GM21576 (cell line): ENCODE data around the gene PAF1.

ENCODE experiments used
- ATAC-seq: cut with Tn5 transposase; IDR thresholded peaks from one replicate; pipeline ENCODE4 v1.9.1; 2021; ENCODE audit warnings: mild to moderate bottlenecking, moderate library complexity; ENCODE audit not compliant: unreplicated experiment

PAF1 gene

DNA sequence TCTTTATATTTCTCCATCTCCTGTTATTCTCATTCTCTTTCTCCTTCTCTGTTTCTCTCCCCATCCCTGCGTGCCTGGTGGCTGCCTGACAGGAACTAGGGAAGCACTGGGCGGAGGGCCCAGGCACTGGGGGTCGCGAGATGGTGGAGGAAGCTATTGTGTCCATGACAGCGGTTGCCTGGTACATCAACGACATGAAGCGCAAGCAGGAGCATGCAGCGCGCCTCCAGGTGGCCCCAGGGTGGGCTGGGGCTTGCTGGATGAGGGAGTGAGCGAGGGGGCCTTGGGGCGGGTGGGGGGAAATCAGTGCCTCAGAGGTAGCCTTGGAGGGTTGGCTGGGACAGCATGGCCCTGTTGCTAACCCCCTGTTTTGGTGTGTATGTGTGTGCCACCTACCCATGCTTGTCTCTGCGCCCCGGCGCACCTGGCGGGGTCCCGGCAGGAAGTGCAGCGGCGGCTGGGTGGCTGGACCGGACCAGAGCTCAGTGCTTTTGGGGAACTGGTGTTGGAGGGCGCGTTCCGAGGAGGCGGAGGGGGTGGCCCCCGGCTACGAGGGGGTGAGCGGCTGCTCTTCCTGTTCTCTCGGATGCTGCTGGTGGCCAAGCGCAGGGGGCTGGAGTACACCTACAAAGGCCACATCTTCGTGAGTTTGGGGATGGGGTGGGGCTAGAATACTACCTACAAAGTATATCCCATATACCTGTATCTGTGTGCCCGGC is 26.7 kb upstream of the PAF1 start:
- ATAC-seq: no peak

DNA sequence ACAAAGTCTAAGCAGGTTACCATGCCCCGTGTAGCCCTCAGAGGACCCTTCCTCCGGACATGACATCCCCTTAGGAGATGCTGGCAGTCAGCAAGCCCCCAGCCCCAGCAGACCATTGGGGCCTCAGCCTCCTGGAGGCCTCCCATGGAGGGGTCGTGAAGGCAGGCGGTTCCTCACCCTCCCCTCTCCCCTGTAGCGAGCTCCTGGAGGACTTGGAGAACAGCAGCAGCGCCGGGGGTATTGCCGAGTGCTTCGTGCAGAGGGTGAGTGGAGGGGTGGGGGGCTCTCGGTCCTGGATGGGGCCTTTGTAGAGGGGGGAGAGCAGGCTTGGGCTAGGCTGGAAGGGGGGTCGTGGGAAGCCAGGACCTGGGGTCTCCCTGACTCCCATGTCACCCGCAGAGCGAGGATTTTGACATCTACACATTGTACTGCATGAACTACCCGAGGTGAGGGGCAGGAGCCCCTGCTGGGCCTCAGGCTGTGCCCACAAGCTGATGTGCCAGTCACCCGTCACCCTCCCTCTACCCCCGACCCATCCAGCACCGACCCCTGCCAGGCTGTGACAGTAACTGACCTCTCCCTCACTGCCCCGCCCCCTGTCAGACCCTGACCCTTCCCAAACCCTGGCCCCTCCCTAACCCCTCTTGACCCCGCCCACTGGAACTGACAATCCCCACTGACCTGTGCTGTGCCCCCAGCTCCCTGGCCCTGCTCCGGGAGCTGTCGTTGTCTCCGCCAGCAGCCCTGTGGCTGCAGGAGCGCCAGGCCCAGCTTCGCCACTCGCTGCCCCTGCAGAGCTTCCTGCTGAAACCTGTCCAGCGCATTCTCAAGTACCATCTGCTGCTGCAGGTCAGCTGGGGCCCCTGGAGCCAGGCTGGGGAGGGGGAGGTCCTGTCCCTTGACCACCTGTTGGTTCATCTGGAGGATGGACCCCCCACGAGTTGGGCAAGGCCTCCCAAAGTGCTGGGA is 25.5 kb upstream of the PAF1 start:
- no peak for ATAC-seq

DNA sequence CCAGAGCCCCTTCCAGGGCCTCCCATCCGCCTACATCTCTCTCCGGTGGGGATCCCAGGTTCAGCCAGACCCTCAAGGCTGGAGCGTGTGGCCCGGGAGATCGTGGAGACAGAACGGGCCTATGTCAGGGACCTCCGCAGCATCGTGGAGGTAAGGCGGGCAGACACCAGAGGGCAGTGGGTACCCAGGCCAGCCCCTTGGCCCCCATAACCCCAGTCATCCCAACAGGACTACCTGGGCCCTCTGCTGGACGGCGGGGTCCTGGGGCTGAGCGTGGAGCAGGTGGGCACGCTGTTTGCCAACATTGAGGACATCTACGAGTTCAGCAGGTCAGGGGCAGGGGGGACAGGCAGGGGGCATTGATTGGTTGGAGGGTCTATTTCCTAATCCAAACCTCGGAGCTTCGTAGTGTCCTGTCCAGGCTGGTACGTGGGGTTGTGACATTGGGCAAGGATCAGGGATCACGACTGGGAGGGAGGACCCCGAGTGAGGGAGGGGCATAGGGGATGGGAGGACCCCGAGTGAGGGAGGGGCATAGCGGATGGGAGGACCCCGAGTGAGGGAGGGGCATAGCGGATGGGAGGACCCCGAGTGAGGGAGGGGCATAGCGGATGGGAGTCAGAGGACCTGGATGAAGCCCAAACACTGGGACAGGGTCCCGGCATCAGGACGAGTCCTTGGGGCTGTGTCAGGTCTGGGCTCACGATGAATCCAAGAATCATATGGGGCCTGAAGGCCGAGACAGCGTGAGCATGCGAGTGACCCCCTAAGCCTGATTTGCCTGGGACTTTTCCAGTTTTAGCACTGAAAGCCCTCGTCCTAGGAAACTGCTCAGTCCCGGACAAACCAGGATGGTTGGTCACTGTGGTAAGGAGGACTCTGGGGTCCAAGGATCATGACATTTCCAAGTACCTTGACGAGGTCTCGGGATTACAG is 24.5 kb upstream of the PAF1 start:
- no peak for ATAC-seq

DNA sequence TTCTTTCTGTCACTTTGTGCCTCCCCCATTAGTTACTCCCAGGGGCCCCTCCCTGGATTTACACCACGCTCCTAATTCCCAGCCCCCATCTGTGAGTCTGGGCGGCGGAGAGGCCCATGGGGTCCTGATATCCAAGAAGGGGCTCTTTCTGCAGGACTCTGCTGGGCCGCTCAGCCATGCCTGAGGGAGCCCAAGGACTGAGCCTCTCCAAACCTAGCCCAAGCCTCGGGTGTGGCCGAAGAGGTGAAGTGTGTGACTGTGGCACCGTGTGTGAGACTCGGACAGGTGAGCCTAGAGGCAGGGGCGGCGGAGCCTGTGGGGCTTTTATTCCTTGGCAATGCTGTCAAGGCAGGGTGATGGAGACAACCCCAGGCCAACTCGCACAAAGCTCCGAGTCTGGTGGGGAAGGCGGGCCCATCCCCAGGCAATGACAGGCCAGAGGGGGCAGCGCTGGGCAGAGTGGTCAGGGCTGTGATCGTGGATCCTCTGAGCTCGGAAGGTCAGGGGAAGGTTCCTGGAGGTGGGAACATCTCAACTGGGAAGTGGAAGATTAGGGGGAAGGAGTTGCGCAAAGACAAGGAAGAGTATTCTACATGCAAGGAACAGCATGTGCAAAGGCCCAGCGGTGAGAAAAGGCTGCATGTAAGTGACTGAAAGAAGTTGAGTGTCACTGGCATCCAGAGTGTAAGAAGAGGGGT is 23.2 kb upstream of the PAF1 start:
- ATAC-seq: no peak

DNA sequence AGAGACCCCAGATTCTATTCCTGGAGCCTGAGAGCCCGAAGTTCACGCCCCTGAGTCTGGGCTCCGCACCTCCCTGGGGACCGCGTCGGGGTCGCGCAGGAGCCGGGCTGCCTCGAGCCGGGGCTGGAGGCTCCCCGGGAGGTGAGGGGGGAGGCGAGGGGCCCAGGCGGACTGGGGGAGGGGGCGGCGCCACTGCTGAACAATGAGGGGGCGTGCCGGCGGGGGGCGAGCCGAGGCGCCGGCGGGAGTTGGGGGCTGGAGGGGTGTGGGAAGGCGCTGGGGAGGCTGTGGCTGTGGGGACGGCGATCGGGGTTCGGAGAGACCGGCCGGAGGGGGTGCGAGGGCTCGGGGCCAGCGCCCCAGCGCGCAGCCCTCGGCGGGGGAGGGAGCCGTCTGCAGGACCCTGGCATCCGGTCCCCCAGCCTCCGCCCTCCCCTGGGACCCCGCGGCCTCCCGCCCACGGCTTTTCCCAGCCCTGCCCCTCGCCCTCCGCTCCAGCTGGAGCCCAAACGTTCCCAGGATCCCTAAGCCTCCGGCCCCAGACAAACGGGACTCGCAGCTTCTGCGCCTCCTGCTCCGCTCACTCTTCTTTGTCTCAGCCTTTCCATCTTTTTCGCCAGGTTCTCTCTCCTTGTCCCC is 22.5 kb upstream of the PAF1 start:
- ATAC-seq: no peak

DNA sequence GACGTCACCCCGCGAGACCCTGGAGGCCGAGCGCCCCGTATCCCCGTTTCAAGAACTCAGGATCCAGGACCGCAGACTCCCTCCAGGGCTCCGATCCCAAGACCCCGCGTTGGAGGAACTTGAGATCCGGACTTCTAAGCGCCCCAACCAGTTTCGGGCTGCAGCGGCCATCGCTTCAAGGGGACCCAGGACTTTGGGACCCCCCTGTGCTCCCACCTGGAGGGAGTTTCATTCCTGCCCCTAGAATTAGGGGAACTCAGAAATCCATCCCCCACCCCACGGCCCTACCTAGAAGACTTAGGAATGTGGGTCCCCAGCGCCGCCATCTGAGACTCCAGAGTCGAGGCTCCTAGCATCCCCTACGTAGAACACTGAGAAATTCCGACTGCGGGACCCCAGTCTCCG is 22.0 kb upstream of the PAF1 start:
- ATAC-seq: no peak

DNA sequence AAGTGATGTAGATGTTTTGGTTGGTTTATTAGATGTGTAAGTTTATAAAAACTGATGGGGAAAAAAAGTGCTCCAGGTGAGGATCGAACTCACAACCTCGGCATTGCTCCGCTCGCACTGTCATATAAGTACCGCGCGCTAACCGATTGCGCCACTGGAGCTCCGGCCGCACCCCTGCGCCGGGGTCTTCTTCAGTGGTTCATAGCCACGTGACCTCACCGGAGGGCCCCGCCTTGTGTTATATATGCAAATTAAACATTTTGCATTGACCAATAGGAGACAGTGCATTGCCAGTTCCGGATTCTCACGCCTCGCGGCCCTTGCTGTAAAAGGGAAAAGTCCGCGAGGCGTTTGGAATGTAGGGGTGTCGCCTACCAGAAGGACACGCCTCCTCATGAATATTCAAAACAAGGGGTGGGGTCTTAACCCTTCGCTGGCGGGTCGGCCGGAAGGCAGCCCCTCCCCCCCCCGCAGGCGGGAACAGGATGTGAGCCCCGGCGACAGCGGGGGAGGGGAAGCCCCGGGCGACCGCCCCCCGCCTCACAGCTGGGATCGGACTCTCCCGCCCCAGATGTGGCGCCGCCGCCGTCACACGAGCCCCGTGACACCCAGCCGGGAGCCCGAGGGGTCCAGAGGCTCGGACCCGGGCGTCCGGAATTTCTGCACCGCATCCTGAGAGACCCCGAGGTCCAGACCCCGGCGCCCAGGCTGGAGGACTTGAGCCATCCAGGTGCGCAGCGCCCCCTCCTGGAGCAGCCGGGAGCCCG is 21.4 kb upstream of the PAF1 start, which contains the start of gene PLEKHG2:
Gene PLEKHG2 (plus strand): TSS at position 570 of the 767 bp plus-strand sequence. CDS start 1,418 bp downstream, outside the sequence.
- ATAC-seq: peak; percentile 46

DNA sequence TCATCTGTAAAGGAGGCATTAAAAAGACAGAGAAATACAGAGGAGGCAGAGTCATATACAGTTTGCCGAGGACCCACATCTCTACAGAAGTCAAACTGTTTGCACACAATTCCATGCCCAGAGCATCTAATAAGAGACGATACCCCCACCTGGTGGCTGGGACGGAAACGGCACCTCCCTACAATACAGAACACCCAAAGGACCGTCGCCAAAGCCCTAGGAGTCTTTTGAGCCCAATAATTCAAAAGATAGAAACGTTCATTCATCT is 20.9 kb upstream of the PAF1 start:
- peak; percentile 17 for ATAC-seq

DNA sequence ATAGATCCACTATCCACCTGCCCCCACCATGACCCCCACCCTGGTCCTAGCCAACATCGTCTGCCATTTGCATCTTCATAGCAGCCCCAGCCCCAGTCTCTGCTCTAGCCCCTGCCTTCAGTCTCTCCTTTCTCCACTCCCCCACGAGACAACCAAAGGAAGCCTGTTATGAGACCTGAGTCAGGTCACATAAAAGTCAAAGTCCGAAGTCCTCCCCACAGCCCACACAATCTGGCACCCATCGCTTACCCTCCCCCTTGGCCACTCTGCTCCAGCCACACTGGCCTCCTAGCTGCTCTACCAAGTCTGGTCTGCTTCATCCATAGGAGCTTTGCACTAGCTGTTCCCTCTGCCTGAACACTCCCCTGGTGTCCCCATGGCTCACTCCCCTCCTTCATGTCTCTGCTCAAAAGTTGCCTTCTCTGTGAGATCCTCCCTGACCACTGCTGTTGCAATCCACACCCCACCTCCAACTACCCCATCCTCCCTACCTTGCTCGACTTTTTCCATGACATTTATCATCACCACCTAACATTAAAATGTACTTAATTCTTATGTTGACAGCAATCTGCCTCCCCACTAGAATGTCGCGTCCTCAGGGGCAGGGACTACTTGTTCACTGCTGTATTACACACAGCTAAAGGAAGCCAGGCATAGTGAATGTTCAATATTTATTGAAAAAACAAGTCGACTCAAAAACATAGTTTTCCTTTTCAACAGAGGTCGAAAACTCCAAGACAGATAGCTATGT is 20.4 kb upstream of the PAF1 start:
- no peak for ATAC-seq

DNA sequence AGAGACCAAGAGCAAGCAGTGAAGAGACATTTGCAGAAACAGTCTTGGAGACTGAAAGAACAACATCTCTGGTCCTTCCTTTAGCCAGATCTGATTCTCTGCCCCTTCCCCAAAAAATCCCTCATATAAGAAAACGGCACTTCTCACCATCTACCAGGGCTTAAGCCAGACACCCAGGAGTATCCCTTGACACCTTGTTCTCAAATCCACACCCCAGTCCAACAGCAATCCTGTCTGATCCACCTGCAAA is 19.9 kb upstream of the PAF1 start:
- no peak for ATAC-seq

DNA sequence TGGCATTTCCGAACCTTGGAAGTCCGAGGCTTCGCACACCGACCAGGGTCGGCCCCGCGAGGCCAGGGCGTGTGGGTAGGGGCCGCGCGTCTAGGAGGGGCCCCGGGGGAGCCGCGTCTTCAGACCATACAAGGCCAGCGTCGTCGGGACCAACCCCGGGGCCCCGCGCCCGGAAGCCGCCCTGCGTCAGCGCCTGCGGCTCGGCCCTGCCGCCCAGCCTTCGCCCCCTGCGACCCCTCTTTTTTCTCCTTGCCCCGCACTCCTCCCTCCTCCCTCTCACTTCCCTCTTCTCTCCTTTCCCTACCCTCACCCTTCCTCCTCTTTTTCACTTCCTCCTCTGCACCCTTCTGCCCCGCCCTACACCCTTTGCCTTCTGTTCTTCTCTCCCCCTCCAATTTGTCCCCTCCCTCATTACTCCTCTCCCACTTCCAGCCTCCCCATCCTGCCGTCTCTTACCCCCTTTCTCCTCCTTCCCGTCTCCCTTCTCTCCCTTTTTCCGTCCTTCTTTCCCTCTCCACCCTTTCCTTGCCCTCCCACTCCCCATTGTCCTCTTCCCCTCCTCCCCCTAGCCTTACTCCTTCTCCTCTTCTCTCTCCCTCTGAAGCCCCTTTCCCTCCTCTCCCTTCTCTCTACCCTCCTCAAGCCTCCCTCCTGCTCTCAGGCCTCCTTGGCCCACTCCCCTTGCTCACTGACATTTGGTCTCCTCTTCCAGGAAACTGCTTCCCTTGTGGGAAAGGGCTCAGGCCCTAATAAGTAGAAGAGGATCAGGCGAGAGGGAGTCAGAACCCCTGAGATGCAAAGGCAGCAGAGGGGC is 19.3 kb upstream of the PAF1 start:
- no peak for ATAC-seq

DNA sequence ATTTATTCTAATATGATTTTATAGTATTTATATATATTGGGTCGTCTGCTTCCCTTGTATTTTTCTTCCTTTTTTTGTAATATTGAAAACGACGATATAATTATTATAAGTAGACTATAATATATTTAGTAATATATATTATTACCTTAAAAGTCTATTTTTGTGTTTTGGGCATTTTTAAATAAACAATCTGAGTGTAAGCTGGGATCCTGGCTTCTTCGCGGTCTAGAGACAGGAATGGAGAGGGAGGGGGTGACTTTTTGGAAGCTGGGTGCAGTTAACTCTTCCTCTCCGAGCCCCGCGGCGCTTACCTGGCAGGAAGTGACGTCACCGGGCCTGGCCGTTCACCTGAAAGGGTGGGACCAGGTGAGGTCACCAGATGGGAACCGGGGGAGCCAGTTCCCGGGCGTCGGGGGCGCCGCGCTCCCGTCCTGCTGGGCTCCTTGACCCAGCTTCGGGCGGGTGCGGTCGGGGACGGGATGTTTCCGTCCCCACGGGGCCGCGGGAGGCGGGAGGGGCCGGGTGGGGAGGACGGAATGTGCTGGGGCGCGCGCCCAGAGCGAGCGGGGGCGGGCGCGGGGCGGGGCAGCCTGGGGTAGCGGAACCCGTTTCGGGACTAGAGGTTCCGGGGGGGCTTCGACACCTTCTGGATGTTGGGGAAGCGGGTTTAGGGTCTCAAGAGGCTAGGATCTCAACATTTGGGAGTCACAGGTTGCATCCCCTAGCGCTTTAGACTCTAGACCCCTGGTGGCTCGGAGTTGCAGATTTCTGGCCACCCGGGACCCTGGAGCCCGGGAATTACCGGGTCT is 18.5 kb upstream of the PAF1 start:
- ATAC-seq: no peak

DNA sequence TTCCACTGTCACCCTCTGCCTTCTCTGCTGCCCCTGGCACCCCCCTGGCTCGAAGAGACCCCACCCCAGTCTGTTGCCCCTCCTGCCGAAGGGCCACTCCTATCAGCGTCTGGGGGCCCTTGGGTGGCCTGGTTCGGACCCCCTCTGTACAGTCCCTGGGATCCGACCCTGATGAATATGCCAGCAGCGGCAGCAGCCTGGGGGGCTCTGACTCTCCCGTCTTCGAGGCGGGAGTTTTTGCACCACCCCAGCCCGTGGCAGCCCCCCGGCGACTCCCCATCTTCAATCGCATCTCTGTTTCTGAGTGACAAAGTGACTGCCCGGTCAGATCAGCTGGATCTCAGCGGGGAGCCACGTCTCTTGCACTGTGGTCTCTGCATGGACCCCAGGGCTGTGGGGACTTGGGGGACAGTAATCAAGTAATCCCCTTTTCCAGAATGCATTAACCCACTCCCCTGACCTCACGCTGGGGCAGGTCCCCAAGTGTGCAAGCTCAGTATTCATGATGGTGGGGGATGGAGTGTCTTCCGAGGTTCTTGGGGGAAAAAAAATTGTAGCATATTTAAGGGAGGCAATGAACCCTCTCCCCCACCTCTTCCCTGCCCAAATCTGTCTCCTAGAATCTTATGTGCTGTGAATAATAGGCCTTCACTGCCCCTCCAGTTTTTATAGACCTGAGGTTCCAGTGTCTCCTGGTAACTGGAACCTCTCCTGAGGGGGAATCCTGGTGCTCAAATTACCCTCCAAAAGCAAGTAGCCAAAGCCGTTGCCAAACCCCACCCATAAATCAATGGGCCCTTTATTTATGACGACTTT is 17.7 kb upstream of the PAF1 start:
- ATAC-seq: no peak

DNA sequence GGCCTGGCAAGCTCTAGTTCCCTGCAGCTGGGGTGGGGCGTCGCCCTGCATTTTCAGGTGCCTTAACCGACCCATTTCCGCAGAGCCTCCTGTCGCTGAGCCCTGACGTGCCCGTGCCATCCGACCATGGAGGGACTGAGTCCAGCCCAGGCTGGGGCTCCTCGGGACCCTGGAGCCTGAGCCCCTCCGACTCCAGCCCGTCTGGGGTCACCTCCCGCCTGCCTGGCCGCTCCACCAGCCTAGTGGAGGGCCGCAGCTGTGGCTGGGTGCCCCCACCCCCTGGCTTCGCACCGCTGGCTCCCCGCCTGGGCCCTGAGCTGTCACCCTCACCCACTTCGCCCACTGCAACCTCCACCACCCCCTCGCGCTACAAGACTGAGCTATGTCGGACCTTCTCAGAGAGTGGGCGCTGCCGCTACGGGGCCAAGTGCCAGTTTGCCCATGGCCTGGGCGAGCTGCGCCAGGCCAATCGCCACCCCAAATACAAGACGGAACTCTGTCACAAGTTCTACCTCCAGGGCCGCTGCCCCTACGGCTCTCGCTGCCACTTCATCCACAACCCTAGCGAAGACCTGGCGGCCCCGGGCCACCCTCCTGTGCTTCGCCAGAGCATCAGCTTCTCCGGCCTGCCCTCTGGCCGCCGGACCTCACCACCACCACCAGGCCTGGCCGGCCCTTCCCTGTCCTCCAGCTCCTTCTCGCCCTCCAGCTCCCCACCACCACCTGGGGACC is 16.9 kb upstream of the PAF1 start:
- no peak for ATAC-seq

DNA sequence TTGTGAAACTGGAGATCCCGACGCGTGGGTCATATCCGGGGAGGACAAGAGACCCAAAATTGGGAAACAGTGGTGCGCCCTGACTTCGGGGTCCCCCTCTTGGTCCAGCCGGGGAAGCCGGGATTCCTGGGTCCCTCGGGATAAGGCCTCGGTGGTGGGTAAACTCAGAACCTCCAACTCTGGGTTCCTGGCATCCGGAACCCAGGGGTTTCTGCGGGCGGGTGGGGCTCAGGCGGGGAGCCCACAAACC is 16.4 kb upstream of the PAF1 start:
- no peak for ATAC-seq
